Measurements from ENCODE around the gene UQCRQ. TPM values are rescaled to one million over a fixed set of nuclear protein-coding genes. Genes with fewer than 3 reads are reported as not detected.
A peak's percentile ranks its signal among the peaks of the same experiment; 100 is the strongest.

UQCRQ gene
- total and polyA plus RNA-seq, 2 donors (not counting 1 experiment from before 2014, with no cell fraction given) = 71.1 to 90.0 TPM

- H4K20me1 ChIP-seq (ENCODE audit: control insufficient read depth, insufficient read depth, low read length, poor library complexity, severe bottlenecking) = no peaks in the 10 kb centered on the region
- H3K4me3 ChIP-seq (ENCODE audit: control extremely low read depth in 1 of 5, extremely low read depth in 1 of 5, insufficient read depth in 1 of 5, low read depth in 2 of 5, low read length in 4 of 5) = peak overlapping the region in 4 of 5 experiments; percentile 35 to 73 (median 57)
- no peaks in the 10 kb centered on the region for H3K79me2 ChIP-seq (ENCODE audit: control insufficient read depth, insufficient read depth, low read length)
- Mint-ChIP-seq H3K4me1 (peaks cover 18% of the 10 kb centered on the region), H3K9me3 (ENCODE audit: insufficient read depth) (no peaks in the 10 kb centered on the region), H3K27me3 (peaks cover 26% of the 10 kb centered on the region), H3K4me3 (peak overlapping the region; percentile 93), H3K27ac (peak overlapping the region; percentile 71)
- ATAC-seq (ENCODE audit: low read depth) (peak; percentile 89), DNase-seq (peak; percentile 86)
- H3K27ac ChIP-seq (ENCODE audit: low read length in 2 of 2) = no peak overlapping the region
- ChIA-PET CTCF (interaction anchor here (0.7 to 7.4 kb wide), 19 partner anchors 10 to 458 kb away, joined by 3 to 75 read pairs (median 4); partner anchors contain the start of genes CCNI2, GDF9, SOWAHA and UQCRQ), POLR2A (interaction anchor here (0.9 kb wide), 1 partner anchor 53 kb away, joined by 3 read pairs; no protein-coding TSS in a partner anchor)
- peak overlapping the region; percentile 65 for H3K9ac ChIP-seq (ENCODE audit: low read length)
- TF ChIP-seq CTCF (IDR thresholded peaks at IDR 0.05) = peak; percentile 93
- TF ChIP-seq EZH2 (IDR thresholded peaks at IDR 0.05; ENCODE audit: borderline replicate concordance, insufficient read depth, low read depth, low read length, poor library complexity, severe bottlenecking) = no peak
- peak overlapping the region; percentile 88 for H3K4me2 ChIP-seq (replicated peaks; ENCODE audit: low read depth, low read length, poor library complexity, severe bottlenecking)
- H3K27me3 ChIP-seq (replicated peaks in 1 of 4; ENCODE audit: control extremely low read depth in 1 of 4, control insufficient read depth in 3 of 4, insufficient read depth in 4 of 4, low read length in 3 of 4) = peaks cover 0 to 54% (median 32%) of the 10 kb centered on the region in 4 experiments
- no peaks in the 10 kb centered on the region for H3K36me3 ChIP-seq (replicated peaks in 1 of 2; ENCODE audit: control extremely low read depth in 1 of 2, control insufficient read depth in 1 of 2, extremely low read depth in 1 of 2, insufficient read depth in 2 of 2, low read length in 1 of 2)
- H3K9me3 ChIP-seq (ENCODE audit: control extremely low read depth in 1 of 3, control insufficient read depth in 2 of 3, insufficient read depth in 1 of 3, low read length in 2 of 3) = peaks cover 0 to 7% (median 0%) of the 10 kb centered on the region in 3 donors
- H3K4me1 ChIP-seq (ENCODE audit: control insufficient read depth in 2 of 2, insufficient read depth in 2 of 2, low read length in 2 of 2) = peaks cover 21 to 27% of the 10 kb centered on the region in 2 donors
- whole genome bisulfite sequencing (ENCODE audit: insufficient coverage) = 3% methylated on average over 75 of the region's 75 CpGs
- H2AFZ ChIP-seq (ENCODE audit: insufficient read depth, low read depth, low read length, poor library complexity, severe bottlenecking) = peak overlapping the region; percentile 89
- intact Hi-C loops (cut with micrococcal nuclease) = loop anchor here (1.0 to 5.0 kb wide), 3 partner anchors 36 to 517 kb away; partner anchors contain the start of genes GDF9 and UQCRQ
These were observed 36.6 kb upstream of the UQCRQ start for GRCh38 chr5:132829742-132830435.
